ENCODE results near the gene STX18. TPM values are rescaled to one million over a fixed set of nuclear protein-coding genes. Genes with fewer than 3 reads are reported as not detected.

The STX18 gene
- total RNA-seq, 1 donor from 2014 or later, result 41.7 TPM

GRCh38 chr4:4408132-4408523 lies 133.7 kb downstream of the STX18 start:
- no peak for DNase-seq (ENCODE audit: low spot score in 2 of 2, unreplicated experiment in 2 of 2)
- no peaks in the 10 kb centered on the region for H3K9me3 Mint-ChIP-seq
- TF ChIP-seq CTCF (IDR thresholded peaks at IDR 0.05; ENCODE audit: unreplicated experiment), result no peak

GRCh38 chr4:4407299-4408131 lies 134.3 kb downstream of the STX18 start:
- no peak for DNase-seq (ENCODE audit: low spot score in 2 of 2, unreplicated experiment in 2 of 2)
- Mint-ChIP-seq H3K4me3 (no peak overlapping the region), H3K27ac (no peak overlapping the region), H3K4me1 (no peaks in the 10 kb centered on the region), H3K36me3 (peaks cover 13% of the 10 kb centered on the region), H3K9me3 (no peaks in the 10 kb centered on the region), H3K27me3 (ENCODE audit: low read depth) (no peaks in the 10 kb centered on the region)
- no peak for TF ChIP-seq CTCF (IDR thresholded peaks at IDR 0.05; ENCODE audit: unreplicated experiment)

More at GRCh38 chr4:4408132-4408523, 133.7 kb downstream of the STX18 start:
- Mint-ChIP-seq H3K27me3 (ENCODE audit: low read depth) (no peaks in the 10 kb centered on the region), H3K36me3 (peaks cover 13% of the 10 kb centered on the region), H3K4me3 (no peak overlapping the region), H3K27ac (no peak overlapping the region), H3K4me1 (no peaks in the 10 kb centered on the region)

- no peak overlapping the region for H3K27ac Mint-ChIP-seq
- peaks cover 13% of the 10 kb centered on the region for H3K36me3 Mint-ChIP-seq
These were observed 135.2 kb downstream of the STX18 start for GRCh38 chr4:4406455-4407298.

GRCh38 chr4:4405358-4405962 lies 136.4 kb downstream of the STX18 start:
- no peak for DNase-seq (ENCODE audit: low spot score in 2 of 2, unreplicated experiment in 2 of 2)
- Mint-ChIP-seq H3K9me3 (peaks cover 1% of the 10 kb centered on the region), H3K4me3 (no peak overlapping the region), H3K36me3 (peaks cover 13% of the 10 kb centered on the region), H3K4me1 (no peaks in the 10 kb centered on the region), H3K27me3 (ENCODE audit: low read depth) (no peaks in the 10 kb centered on the region), H3K27ac (no peak overlapping the region)
- no peak for TF ChIP-seq CTCF (IDR thresholded peaks at IDR 0.05; ENCODE audit: unreplicated experiment)

More at GRCh38 chr4:4406455-4407298, 135.2 kb downstream of the STX18 start:
- Mint-ChIP-seq H3K4me1 (no peaks in the 10 kb centered on the region), H3K27me3 (ENCODE audit: low read depth) (no peaks in the 10 kb centered on the region), H3K9me3 (no peaks in the 10 kb centered on the region), H3K4me3 (no peak overlapping the region)
- DNase-seq (ENCODE audit: low spot score in 2 of 2, unreplicated experiment in 2 of 2), result no peak
- TF ChIP-seq CTCF (IDR thresholded peaks at IDR 0.05; ENCODE audit: unreplicated experiment), result no peak

- H3K36me3 Mint-ChIP-seq, result peaks cover 27% of the 10 kb centered on the region
- H3K27me3 Mint-ChIP-seq (ENCODE audit: low read depth), result no peaks in the 10 kb centered on the region
- no peak overlapping the region for H3K4me3 Mint-ChIP-seq
- no peak for DNase-seq (ENCODE audit: low spot score in 2 of 2, unreplicated experiment in 2 of 2)
- peaks cover 11% of the 10 kb centered on the region for H3K9me3 Mint-ChIP-seq
- TF ChIP-seq CTCF (IDR thresholded peaks at IDR 0.05; ENCODE audit: unreplicated experiment), result no peak
- no peaks in the 10 kb centered on the region for H3K4me1 Mint-ChIP-seq
- H3K27ac Mint-ChIP-seq, result no peak overlapping the region
These were observed 138.9 kb downstream of the STX18 start for GRCh38 chr4:4402966-4403365.

Measured in mesothelial cell of epicardium (in vitro differentiated cells).